ENCODE results near the gene RINL.
"Not testable (repeated sequence)": the region's sequence is repeated elsewhere in the genome, so short reads cannot be mapped to it uniquely, and the experiment has no call there.

GRCh38 chr19:38821230-38821825 lies 56.7 kb downstream of the RINL start:
- not testable (repeated sequence) for TF ChIP-seq POLR2A (IDR thresholded peaks at IDR 0.05; ENCODE audit: low read depth, low read length); CTCF (conservative IDR thresholded peaks at IDR 0.05; ENCODE audit: low read depth, low read length); CHD1 (IDR thresholded peaks at IDR 0.05; ENCODE audit: low read depth, low read length); SMC3 (IDR thresholded peaks at IDR 0.05; ENCODE audit: low read depth, low read length); MAZ (IDR thresholded peaks at IDR 0.05; ENCODE audit: borderline replicate concordance, low read depth, low read length); USF2 (IDR thresholded peaks at IDR 0.05; ENCODE audit: low read depth, low read length)
